Right renal pelvis (tissue), 4 donors: ENCODE data around the gene RTEL1. TPM values are rescaled to one million over a fixed set of nuclear protein-coding genes. Genes with fewer than 3 reads are reported as not detected.
"Not testable (repeated sequence)": the region's sequence is repeated elsewhere in the genome, so short reads cannot be mapped to it uniquely, and the experiment has no call there.

Source experiments
- DNase-seq, 4 donors: peaks; one replicate each; pipeline ENCODE4 v3.0.0-alpha.2; 2013; ENCODE audit warnings: low read depth in 4 of 4, low spot score in 3 of 4, missing footprints in 1 of 4
- polyA plus RNA-seq, 4 donors: library from polyadenylated mRNA; unstranded; fragments of 120-200 nt; gene quantifications; one replicate each; pipeline ENCODE4 v1.2.1, GENCODE V29; 2013; ENCODE audit not compliant: insufficient read length in 4 of 4

RTEL1 gene
- 10 to 100 TPM; 15.8 to 18.2 (median 17.6) TPM for polyA plus RNA-seq

- peak; percentile 83 to 91 (median 86) for DNase-seq
These were observed at the start of gene RTEL1 for GRCh38 chr20:63657937-63658748. RTEL1 (plus strand) TSS chr20:63658312; CDS start chr20:63659403, 1,091 bp downstream.

GRCh38 chr20:63610581-63611435, 47.3 kb upstream of the RTEL1 start:
- DNase-seq, result no peak

GRCh38 chr20:63611646-63612045, 46.5 kb upstream of the RTEL1 start:
- DNase-seq, result no peak

- no peak for DNase-seq
These were observed 45.7 kb upstream of the RTEL1 start for GRCh38 chr20:63612276-63612931.

- not testable (repeated sequence) for DNase-seq
These were observed 44.1 kb upstream of the RTEL1 start for GRCh38 chr20:63613863-63614594.

GRCh38 chr20:63617092-63617875, 40.8 kb upstream of the RTEL1 start:
- DNase-seq, result no peak

GRCh38 chr20:63617876-63618265, 40.2 kb upstream of the RTEL1 start:
- DNase-seq, result no peak

GRCh38 chr20:63618291-63618980, 39.7 kb upstream of the RTEL1 start:
- no peak for DNase-seq

- DNase-seq, result no peak
These were observed 39.0 kb upstream of the RTEL1 start for GRCh38 chr20:63619086-63619485.

- DNase-seq, result no peak
These were observed 38.6 kb upstream of the RTEL1 start for GRCh38 chr20:63619505-63619904.

GRCh38 chr20:63620991-63621390, 37.1 kb upstream of the RTEL1 start:
- no peak for DNase-seq

- no peak for DNase-seq
These were observed 36.0 kb upstream of the RTEL1 start for GRCh38 chr20:63622096-63622495.

GRCh38 chr20:63622732-63623131, 35.4 kb upstream of the RTEL1 start:
- DNase-seq, result no peak

GRCh38 chr20:63624486-63624885, 33.6 kb upstream of the RTEL1 start:
- no peak for DNase-seq

GRCh38 chr20:63625771-63626423, 32.2 kb upstream of the RTEL1 start:
- no peak for DNase-seq

GRCh38 chr20:63626424-63627128, 31.5 kb upstream of the RTEL1 start, which contains the start of gene GMEB2:
GMEB2 (minus strand) TSS chr20:63627101; CDS start chr20:63619397, 7,704 bp downstream.
- peak in 3 of 4 donors; percentile 48 to 82 (median 68) for DNase-seq

GRCh38 chr20:63627129-63627750, 30.9 kb upstream of the RTEL1 start:
- DNase-seq, result peak in 3 of 4 donors; percentile 87 to 88 (median 87)
